Neural cell (in vitro differentiated cells): ENCODE data around the gene NPR3. TPM values are rescaled to one million over a fixed set of nuclear protein-coding genes. Genes with fewer than 3 reads are reported as not detected.

Experiments
- H2AFZ ChIP-seq: fragments of 200-600, 300-800 bp; sonication (generic), shearing (Covaris generic); 2 replicates; pipeline ENCODE4 v1.6.0; 2014; ENCODE audit warnings: low read depth, mild to moderate bottlenecking, antibody characterized with exemption, low read length, moderate library complexity
- H3F3A ChIP-seq: fragments of 200-600 bp; shearing (Covaris generic); 2 replicates; pipeline ENCODE4 v1.6.1; 2016; ENCODE audit warnings: mild to moderate bottlenecking, moderate library complexity, mixed read lengths, antibody characterized with exemption, low read length; ENCODE audit not compliant: insufficient read depth, poor library complexity, severe bottlenecking
- H3K27ac ChIP-seq: fragments of 200-600, 300-800 bp; sonication (generic), shearing (Covaris generic); 2 replicates; pipeline ENCODE4 v1.5.1; 2014; ENCODE audit warnings: mild to moderate bottlenecking, low read length, moderate library complexity
- H3K27me3 ChIP-seq: fragments of 300-800, 200-600 bp; sonication (generic), shearing (Covaris generic); 2 replicates; pipeline ENCODE4 v1.6.0; 2014; ENCODE audit warnings: mild to moderate bottlenecking, low read depth, low read length, moderate library complexity; ENCODE audit not compliant: insufficient read depth
- H3K36me3 ChIP-seq: fragments of 300-800, 200-600 bp; sonication (generic), shearing (Covaris generic); 2 replicates; pipeline ENCODE4 v1.5.1; 2014; ENCODE audit warnings: mild to moderate bottlenecking, antibody characterized with exemption, low read length, moderate library complexity; ENCODE audit not compliant: insufficient read depth
- H3K4me2 ChIP-seq: fragments of 300-800, 200-600 bp; sonication (generic), shearing (Covaris generic); 2 replicates; pipeline ENCODE4 v1.6.0; 2014; ENCODE audit warnings: mild to moderate bottlenecking, low read length
- H3K4me3 ChIP-seq: fragments of 300-800, 200-600 bp; sonication (generic), shearing (Covaris generic); 2 replicates; pipeline ENCODE4 v1.5.1; 2014; ENCODE audit warnings: mild to moderate bottlenecking, low read length, moderate library complexity
- H3K79me2 ChIP-seq: fragments of 200-600 bp; shearing (Covaris generic); replicated peaks from 2 replicates; pipeline ENCODE4 v1.6.0; 2014; ENCODE audit warnings: mild to moderate bottlenecking, low read length, moderate library complexity; ENCODE audit not compliant: insufficient read depth
- H3K9ac ChIP-seq: fragments of 300-800, 200-600 bp; sonication (generic), shearing (Covaris generic); 2 replicates; pipeline ENCODE4 v1.6.1; 2016; ENCODE audit warnings: mild to moderate bottlenecking, low read length, mixed read lengths
- H3K9me2 ChIP-seq: fragments of 200-600 bp; shearing (Covaris generic); 2 replicates; pipeline ENCODE4 v1.6.1; 2016; ENCODE audit warnings: mild to moderate bottlenecking, low read length, mixed read lengths; ENCODE audit not compliant: insufficient read depth
- H3K9me3 ChIP-seq: fragments of 200-600, 300-800 bp; sonication (generic), shearing (Covaris generic); 2 replicates; pipeline ENCODE4 v1.6.1; 2016; ENCODE audit warnings: mild to moderate bottlenecking, mixed run types, low read length, moderate library complexity, mixed read lengths
- H4K20me1 ChIP-seq: fragments of 200-600 bp; shearing (Covaris generic); 2 replicates; pipeline ENCODE4 v1.6.1; 2016; ENCODE audit warnings: mild to moderate bottlenecking, mixed run types; ENCODE audit not compliant: insufficient read depth
- EP300 ChIP-seq: fragments of 450-650 bp; conservative IDR thresholded peaks from 2 replicates; pipeline ENCODE4 v1.6.1; 2014; ENCODE audit warnings: antibody characterized with exemption, mild to moderate bottlenecking, moderate library complexity; ENCODE audit not compliant: poor library complexity, severe bottlenecking
- EZH2 ChIP-seq: fragments of 200-600, 300-800 bp; shearing (Covaris generic), sonication (generic); IDR thresholded peaks from 2 replicates; pipeline ENCODE4 v1.6.1; 2014; ENCODE audit warnings: antibody characterized with exemption, low read length, borderline replicate concordance, mild to moderate bottlenecking; ENCODE audit not compliant: insufficient read depth, poor library complexity, severe bottlenecking
- MXI1 ChIP-seq: fragments of 450-650 bp; conservative IDR thresholded peaks from 2 replicates; pipeline ENCODE4 v1.6.1; 2014; ENCODE audit warnings: antibody characterized with exemption, mild to moderate bottlenecking; ENCODE audit not compliant: poor library complexity, severe bottlenecking
- POLR2AphosphoS5 ChIP-seq: IDR thresholded peaks from 2 replicates; pipeline ENCODE4 v1.6.1; 2012
- RAD21 ChIP-seq: fragments of 450-650 bp; conservative IDR thresholded peaks from 2 replicates; pipeline ENCODE4 v1.6.1; 2014; ENCODE audit warnings: antibody characterized with exemption, mild to moderate bottlenecking, moderate library complexity
- SMC3 ChIP-seq: fragments of 450-650 bp; conservative IDR thresholded peaks from 2 replicates; pipeline ENCODE4 v1.6.1; 2014; ENCODE audit warnings: antibody characterized with exemption, mild to moderate bottlenecking, moderate library complexity; ENCODE audit not compliant: poor library complexity
- TAF1 ChIP-seq: IDR thresholded peaks from 2 replicates; pipeline ENCODE4 v1.6.1; 2012; ENCODE audit warnings: low read depth
- polyA plus RNA-seq: library from polyadenylated mRNA; depleted of rRNA; stranded (reverse); fragments of >200 nt; gene quantifications from 2 replicates; pipeline ENCODE4 v1.2.3, GENCODE V29; 2014
- TF ChIP-seq, protein P1 (sequence below): IDR thresholded peaks from 2 replicates; pipeline ENCODE4 v1.6.1; 2012; ENCODE audit warnings: borderline replicate concordance

Gene NPR3
- polyA plus RNA-seq, 1 donor from 2014 or later: 1.5 TPM

- H4K20me1 ChIP-seq: no peaks in the 10 kb centered on the region
- no peaks in the 10 kb centered on the region for H3K9me2 ChIP-seq
- H3K27ac ChIP-seq: no peak overlapping the region
- no peaks in the 10 kb centered on the region for H3K36me3 ChIP-seq
- TF ChIP-seq MXI1: no peak
- TF ChIP-seq TAF1: no peak
- TF ChIP-seq RAD21: no peak
- TF ChIP-seq, protein P1, sequence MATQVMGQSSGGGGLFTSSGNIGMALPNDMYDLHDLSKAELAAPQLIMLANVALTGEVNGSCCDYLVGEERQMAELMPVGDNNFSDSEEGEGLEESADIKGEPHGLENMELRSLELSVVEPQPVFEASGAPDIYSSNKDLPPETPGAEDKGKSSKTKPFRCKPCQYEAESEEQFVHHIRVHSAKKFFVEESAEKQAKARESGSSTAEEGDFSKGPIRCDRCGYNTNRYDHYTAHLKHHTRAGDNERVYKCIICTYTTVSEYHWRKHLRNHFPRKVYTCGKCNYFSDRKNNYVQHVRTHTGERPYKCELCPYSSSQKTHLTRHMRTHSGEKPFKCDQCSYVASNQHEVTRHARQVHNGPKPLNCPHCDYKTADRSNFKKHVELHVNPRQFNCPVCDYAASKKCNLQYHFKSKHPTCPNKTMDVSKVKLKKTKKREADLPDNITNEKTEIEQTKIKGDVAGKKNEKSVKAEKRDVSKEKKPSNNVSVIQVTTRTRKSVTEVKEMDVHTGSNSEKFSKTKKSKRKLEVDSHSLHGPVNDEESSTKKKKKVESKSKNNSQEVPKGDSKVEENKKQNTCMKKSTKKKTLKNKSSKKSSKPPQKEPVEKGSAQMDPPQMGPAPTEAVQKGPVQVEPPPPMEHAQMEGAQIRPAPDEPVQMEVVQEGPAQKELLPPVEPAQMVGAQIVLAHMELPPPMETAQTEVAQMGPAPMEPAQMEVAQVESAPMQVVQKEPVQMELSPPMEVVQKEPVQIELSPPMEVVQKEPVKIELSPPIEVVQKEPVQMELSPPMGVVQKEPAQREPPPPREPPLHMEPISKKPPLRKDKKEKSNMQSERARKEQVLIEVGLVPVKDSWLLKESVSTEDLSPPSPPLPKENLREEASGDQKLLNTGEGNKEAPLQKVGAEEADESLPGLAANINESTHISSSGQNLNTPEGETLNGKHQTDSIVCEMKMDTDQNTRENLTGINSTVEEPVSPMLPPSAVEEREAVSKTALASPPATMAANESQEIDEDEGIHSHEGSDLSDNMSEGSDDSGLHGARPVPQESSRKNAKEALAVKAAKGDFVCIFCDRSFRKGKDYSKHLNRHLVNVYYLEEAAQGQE: no peak
- H3K4me2 ChIP-seq: no peak overlapping the region
- H3K9ac ChIP-seq: no peak overlapping the region
- H3F3A ChIP-seq: no peaks in the 10 kb centered on the region
- H3K27me3 ChIP-seq: no peaks in the 10 kb centered on the region
- no peak overlapping the region for H3K4me3 ChIP-seq
- H2AFZ ChIP-seq: no peak overlapping the region
- H3K9me3 ChIP-seq: no peaks in the 10 kb centered on the region
- no peaks in the 10 kb centered on the region for H3K79me2 ChIP-seq
Observed at GRCh38 chr5:32722957-32723356, 11.8 kb downstream of the NPR3 start.

DNA sequence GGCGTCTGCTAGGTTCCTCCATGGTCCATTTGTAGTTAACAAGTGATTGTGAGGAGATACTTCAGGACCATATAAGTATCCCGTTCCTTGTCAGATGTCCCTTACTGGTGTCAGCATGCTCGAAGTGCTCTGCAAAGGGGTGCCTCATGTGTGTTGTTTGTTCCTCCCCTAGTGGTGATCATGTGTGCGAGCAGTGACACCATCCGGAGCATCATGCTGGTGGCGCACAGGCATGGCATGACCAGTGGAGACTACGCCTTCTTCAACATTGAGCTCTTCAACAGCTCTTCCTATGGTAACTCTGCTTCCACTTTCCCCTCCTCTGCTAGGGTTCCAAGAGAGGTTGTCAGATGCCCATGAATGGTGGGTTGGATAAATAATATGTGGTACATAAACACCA, 13.4 kb downstream of the NPR3 start:
- Histone ChIP-seq H3K4me2 (no peak overlapping the region), H3K9me3 (no peaks in the 10 kb centered on the region), H3K9me2 (no peaks in the 10 kb centered on the region), H2AFZ (no peak overlapping the region), H3F3A (no peaks in the 10 kb centered on the region), H3K9ac (no peak overlapping the region), H3K27me3 (no peaks in the 10 kb centered on the region), H3K4me3 (no peak overlapping the region), H4K20me1 (no peaks in the 10 kb centered on the region), H3K27ac (no peak overlapping the region), H3K36me3 (no peaks in the 10 kb centered on the region), H3K79me2 (no peaks in the 10 kb centered on the region)
- no peak for TF ChIP-seq EZH2

GRCh38 chr5:32726086-32726557, 15.0 kb downstream of the NPR3 start:
- Histone ChIP-seq H3K27me3 (no peaks in the 10 kb centered on the region), H3K9ac (no peak overlapping the region), H3K9me2 (no peaks in the 10 kb centered on the region), H3K27ac (no peak overlapping the region), H3K4me2 (no peak overlapping the region), H3F3A (no peaks in the 10 kb centered on the region), H3K36me3 (no peaks in the 10 kb centered on the region), H4K20me1 (no peaks in the 10 kb centered on the region), H3K4me3 (no peak overlapping the region), H3K79me2 (no peaks in the 10 kb centered on the region), H2AFZ (no peak overlapping the region), H3K9me3 (no peaks in the 10 kb centered on the region)
- no peak for TF ChIP-seq POLR2AphosphoS5
- TF ChIP-seq SMC3: no peak

- H3K36me3 ChIP-seq: no peaks in the 10 kb centered on the region
- no peak overlapping the region for H3K27ac ChIP-seq
- no peak overlapping the region for H3K4me3 ChIP-seq
- H3K27me3 ChIP-seq: no peaks in the 10 kb centered on the region
- no peaks in the 10 kb centered on the region for H3K79me2 ChIP-seq
- no peaks in the 10 kb centered on the region for H3F3A ChIP-seq
- H2AFZ ChIP-seq: no peak overlapping the region
- no peaks in the 10 kb centered on the region for H4K20me1 ChIP-seq
- no peaks in the 10 kb centered on the region for H3K9me2 ChIP-seq
- H3K9me3 ChIP-seq: no peaks in the 10 kb centered on the region
- H3K9ac ChIP-seq: no peak overlapping the region
- no peak overlapping the region for H3K4me2 ChIP-seq
- TF ChIP-seq SMC3 (no peak), POLR2AphosphoS5 (no peak), EP300 (no peak), EZH2 (no peak)
Observed at GRCh38 chr5:32729651-32730050, 18.5 kb downstream of the NPR3 start.
